ENCODE data around the gene TGFBR3L.

- TF ChIP-seq ZNF23 (tag by site-specific recombination; IDR thresholded peaks at IDR 0.05; ENCODE audit: borderline replicate concordance) (no peak), CTCF (tag by site-specific recombination; IDR thresholded peaks at IDR 0.05) (no peak), ZNF585B (tag by site-specific recombination; IDR thresholded peaks at IDR 0.05) (no peak), HIC1 (tag by site-specific recombination; IDR thresholded peaks at IDR 0.05) (no peak), ZBTB6 (tag by site-specific recombination; IDR thresholded peaks at IDR 0.05) (no peak), ZNF837 (tag by site-specific recombination; IDR thresholded peaks at IDR 0.05) (no peak), KLF7 (tag by site-specific recombination; IDR thresholded peaks at IDR 0.05; ENCODE audit: borderline replicate concordance) (no peak; the same call in 1 of the 2 replicates), ZNF146 (tag by site-specific recombination; IDR thresholded peaks at IDR 0.05) (no peak), ZNF223 (tag by site-specific recombination; IDR thresholded peaks at IDR 0.05) (no peak), REST (tag by site-specific recombination; IDR thresholded peaks at IDR 0.05) (no peak), ZNF501 (tag by site-specific recombination; IDR thresholded peaks at IDR 0.05) (no peak), ZNF302 (tag by site-specific recombination; IDR thresholded peaks at IDR 0.05; ENCODE audit: low read depth) (no peak), SP3 (tag by site-specific recombination; IDR thresholded peaks at IDR 0.05) (peak; percentile 96), ZNF266 (tag by site-specific recombination; IDR thresholded peaks at IDR 0.05; ENCODE audit: low read depth) (no peak)
Observed at GRCh38 chr19:7871437-7872305, 43.0 kb upstream of the TGFBR3L start.
